ENCODE data around the gene LFNG.

Gene LFNG

GRCh38 chr7:2517026-2517425 lies 2.5 kb upstream of the LFNG start:
- DNase-seq (ENCODE audit: extremely low read depth, low read depth), result peak; percentile 68
- no peak overlapping the region for H3K4me3 ChIP-seq (replicated peaks; ENCODE audit: low read depth, low read length)
- TF ChIP-seq, protein P1, sequence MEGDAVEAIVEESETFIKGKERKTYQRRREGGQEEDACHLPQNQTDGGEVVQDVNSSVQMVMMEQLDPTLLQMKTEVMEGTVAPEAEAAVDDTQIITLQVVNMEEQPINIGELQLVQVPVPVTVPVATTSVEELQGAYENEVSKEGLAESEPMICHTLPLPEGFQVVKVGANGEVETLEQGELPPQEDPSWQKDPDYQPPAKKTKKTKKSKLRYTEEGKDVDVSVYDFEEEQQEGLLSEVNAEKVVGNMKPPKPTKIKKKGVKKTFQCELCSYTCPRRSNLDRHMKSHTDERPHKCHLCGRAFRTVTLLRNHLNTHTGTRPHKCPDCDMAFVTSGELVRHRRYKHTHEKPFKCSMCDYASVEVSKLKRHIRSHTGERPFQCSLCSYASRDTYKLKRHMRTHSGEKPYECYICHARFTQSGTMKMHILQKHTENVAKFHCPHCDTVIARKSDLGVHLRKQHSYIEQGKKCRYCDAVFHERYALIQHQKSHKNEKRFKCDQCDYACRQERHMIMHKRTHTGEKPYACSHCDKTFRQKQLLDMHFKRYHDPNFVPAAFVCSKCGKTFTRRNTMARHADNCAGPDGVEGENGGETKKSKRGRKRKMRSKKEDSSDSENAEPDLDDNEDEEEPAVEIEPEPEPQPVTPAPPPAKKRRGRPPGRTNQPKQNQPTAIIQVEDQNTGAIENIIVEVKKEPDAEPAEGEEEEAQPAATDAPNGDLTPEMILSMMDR (IDR thresholded peaks at IDR 0.05; ENCODE audit: low read depth, low read length, missing control alignments), result peak; percentile 6

DNA sequence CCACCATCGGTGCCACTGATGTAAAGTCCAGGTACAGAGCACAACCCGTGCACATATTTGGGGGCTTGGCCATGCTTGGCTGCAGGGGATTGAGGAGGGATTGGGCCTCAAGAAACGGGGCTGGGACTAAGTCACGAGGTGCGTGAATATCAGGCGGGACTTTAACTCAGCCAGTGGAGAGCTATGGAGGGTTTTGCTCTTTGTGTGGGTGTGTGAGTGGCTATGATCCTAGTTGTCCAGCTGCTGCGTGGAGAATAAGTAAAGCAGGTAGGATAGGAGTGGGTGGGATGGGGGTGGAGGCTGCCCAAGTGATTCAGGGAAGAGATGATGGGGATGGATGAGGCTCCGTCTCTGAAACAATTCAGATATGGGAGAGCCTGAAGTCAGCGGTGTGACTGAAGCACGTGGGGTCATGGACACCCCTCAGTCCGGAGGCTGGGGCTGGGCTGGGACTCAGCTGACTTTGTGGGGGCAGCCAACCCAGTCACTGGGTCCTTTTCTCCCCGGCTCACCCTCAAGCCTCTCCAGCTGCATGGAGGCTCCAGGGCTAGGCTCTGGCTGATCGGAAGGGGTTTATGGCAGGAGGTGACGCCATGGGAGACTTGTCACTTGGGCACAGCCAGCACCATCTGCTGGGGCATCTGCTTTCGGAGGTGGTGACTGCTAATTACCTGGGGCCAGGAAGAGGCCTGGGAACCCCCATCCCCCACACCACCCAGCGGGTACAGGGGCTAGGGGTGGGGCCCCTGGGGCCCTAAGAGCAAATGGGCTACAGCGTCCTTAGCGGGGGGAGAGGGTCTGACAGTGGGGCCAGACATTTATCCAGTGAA lies 1.7 kb upstream of the LFNG start:
- TF ChIP-seq, protein P1 (IDR thresholded peaks at IDR 0.05; ENCODE audit: low read depth, low read length, missing control alignments), result no peak
- peak overlapping the region; percentile 52 for H3K4me3 ChIP-seq (replicated peaks; ENCODE audit: low read depth, low read length)
- DNase-seq (ENCODE audit: extremely low read depth, low read depth), result no peak

- peak overlapping the region; percentile 52 for H3K4me3 ChIP-seq (replicated peaks; ENCODE audit: low read depth, low read length)
- TF ChIP-seq, protein P1 (IDR thresholded peaks at IDR 0.05; ENCODE audit: low read depth, low read length, missing control alignments), result no peak
- DNase-seq (ENCODE audit: extremely low read depth, low read depth), result no peak
These were observed 846 bp upstream of the LFNG start for GRCh38 chr7:2518737-2519118.

- no peak for DNase-seq (ENCODE audit: extremely low read depth, low read depth)
- TF ChIP-seq, protein P1 (IDR thresholded peaks at IDR 0.05; ENCODE audit: low read depth, low read length, missing control alignments), result no peak
- peak overlapping the region; percentile 65 for H3K4me3 ChIP-seq (replicated peaks; ENCODE audit: low read depth, low read length)
These were observed 672 bp downstream of the LFNG start for GRCh38 chr7:2520131-2520760.

GRCh38 chr7:2520761-2521290 lies 1.3 kb downstream of the LFNG start:
- peak overlapping the region; percentile 65 for H3K4me3 ChIP-seq (replicated peaks; ENCODE audit: low read depth, low read length)
- DNase-seq (ENCODE audit: extremely low read depth, low read depth), result no peak
- TF ChIP-seq, protein P1 (IDR thresholded peaks at IDR 0.05; ENCODE audit: low read depth, low read length, missing control alignments), result no peak

- peak overlapping the region; percentile 65 for H3K4me3 ChIP-seq (replicated peaks; ENCODE audit: low read depth, low read length)
- TF ChIP-seq, protein P1 (IDR thresholded peaks at IDR 0.05; ENCODE audit: low read depth, low read length, missing control alignments), result no peak
- no peak for DNase-seq (ENCODE audit: extremely low read depth, low read depth)
These were observed 1.8 kb downstream of the LFNG start for GRCh38 chr7:2521341-2521745.

Data from HFF-Myc (cell line).